Measurements from ENCODE around the gene FGF14. TPM values are rescaled to one million over a fixed set of nuclear protein-coding genes. Genes with fewer than 3 reads are reported as not detected.

FGF14 gene
- total RNA-seq, 1 experiment from 2014 or later, result 0.22 TPM

DNA sequence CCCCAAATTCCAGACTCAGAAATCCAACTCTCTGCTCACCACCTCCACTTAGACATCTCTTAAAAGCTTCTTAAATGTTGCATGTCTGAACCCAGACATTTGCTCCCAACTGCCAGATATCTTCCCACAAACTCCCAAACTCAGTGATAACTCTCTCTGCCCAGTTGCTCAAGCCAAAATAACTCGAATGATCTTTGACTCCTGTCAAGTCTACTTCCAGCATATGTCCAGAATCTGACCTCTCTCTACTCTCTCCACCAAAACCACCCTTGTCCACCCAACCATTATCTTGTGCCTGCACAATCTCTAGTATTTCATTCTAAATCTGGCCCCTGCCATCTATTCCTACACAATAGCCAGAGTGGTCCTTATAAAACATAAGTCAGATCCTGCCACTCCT is 99.3 kb downstream of the FGF14 start:
- Histone ChIP-seq H3K4ac (ENCODE audit: low read depth, low read length) (no peak overlapping the region), H3K14ac (ENCODE audit: insufficient read depth, low read length) (no peak overlapping the region), H2AFZ (ENCODE audit: low read length) (no peak overlapping the region), H3K23me2 (ENCODE audit: insufficient read length, low read depth, low read length, poor library complexity, severe bottlenecking) (no peaks in the 10 kb centered on the region), H2BK20ac (ENCODE audit: low read depth, low read length, poor library complexity, severe bottlenecking) (no peak overlapping the region), H3K9me3 (ENCODE audit: control insufficient read depth, low read depth, low read length) (no peaks in the 10 kb centered on the region), H4K8ac (replicated peaks; ENCODE audit: insufficient read length, low read depth, low read length) (no peak overlapping the region), H3K56ac (ENCODE audit: insufficient read length, low read depth, low read length) (no peak overlapping the region), H2BK5ac (ENCODE audit: insufficient read length, low read length) (no peak overlapping the region), H2AK5ac (ENCODE audit: insufficient read length, low read length) (no peak overlapping the region), H3K27ac (ENCODE audit: insufficient read length, low read depth, low read length) (no peak overlapping the region), H2BK120ac (ENCODE audit: low read depth, low read length, poor library complexity, severe bottlenecking) (no peak overlapping the region), H4K5ac (ENCODE audit: insufficient read length, low read depth, low read length) (no peak overlapping the region), H3K79me2 (ENCODE audit: insufficient read depth, low read length) (no peaks in the 10 kb centered on the region), H4K91ac (ENCODE audit: insufficient read length, low read depth, low read length) (no peak overlapping the region), H4K20me1 (ENCODE audit: control insufficient read depth, insufficient read depth, insufficient read length) (no peaks in the 10 kb centered on the region), H3K79me1 (ENCODE audit: insufficient read depth, low read depth, low read length, poor library complexity, severe bottlenecking) (no peaks in the 10 kb centered on the region), H3K27me3 (ENCODE audit: insufficient read depth, low read length) (no peaks in the 10 kb centered on the region), H3K9ac (ENCODE audit: extremely low read depth, insufficient read length, low read length) (no peak overlapping the region), H3K4me2 (ENCODE audit: insufficient read depth, insufficient read length, low read length) (no peak overlapping the region), H2BK12ac (ENCODE audit: insufficient read length, low read depth, low read length) (no peak overlapping the region), H3T11ph (ENCODE audit: low read length) (no peak overlapping the region), H3K4me1 (ENCODE audit: insufficient read depth, low read length) (no peaks in the 10 kb centered on the region), H3K23ac (ENCODE audit: insufficient read length, low read depth, low read length) (no peak overlapping the region), H3K18ac (ENCODE audit: insufficient read length, low read depth, low read length) (no peak overlapping the region), H2BK15ac (ENCODE audit: low read depth, low read length) (no peak overlapping the region)
- TF ChIP-seq, protein P1, sequence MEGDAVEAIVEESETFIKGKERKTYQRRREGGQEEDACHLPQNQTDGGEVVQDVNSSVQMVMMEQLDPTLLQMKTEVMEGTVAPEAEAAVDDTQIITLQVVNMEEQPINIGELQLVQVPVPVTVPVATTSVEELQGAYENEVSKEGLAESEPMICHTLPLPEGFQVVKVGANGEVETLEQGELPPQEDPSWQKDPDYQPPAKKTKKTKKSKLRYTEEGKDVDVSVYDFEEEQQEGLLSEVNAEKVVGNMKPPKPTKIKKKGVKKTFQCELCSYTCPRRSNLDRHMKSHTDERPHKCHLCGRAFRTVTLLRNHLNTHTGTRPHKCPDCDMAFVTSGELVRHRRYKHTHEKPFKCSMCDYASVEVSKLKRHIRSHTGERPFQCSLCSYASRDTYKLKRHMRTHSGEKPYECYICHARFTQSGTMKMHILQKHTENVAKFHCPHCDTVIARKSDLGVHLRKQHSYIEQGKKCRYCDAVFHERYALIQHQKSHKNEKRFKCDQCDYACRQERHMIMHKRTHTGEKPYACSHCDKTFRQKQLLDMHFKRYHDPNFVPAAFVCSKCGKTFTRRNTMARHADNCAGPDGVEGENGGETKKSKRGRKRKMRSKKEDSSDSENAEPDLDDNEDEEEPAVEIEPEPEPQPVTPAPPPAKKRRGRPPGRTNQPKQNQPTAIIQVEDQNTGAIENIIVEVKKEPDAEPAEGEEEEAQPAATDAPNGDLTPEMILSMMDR (conservative IDR thresholded peaks at IDR 0.05), result no peak
- WGBS (ENCODE audit: extremely low coverage, insufficient read length, low lambda C conversion rate), result no CpG with 5 or more reads among the region's 1 CpG
- no peak overlapping the region for H3K27ac Mint-ChIP-seq
- no peaks in the 10 kb centered on the region for H3K36me3 Mint-ChIP-seq (ENCODE audit: insufficient read depth in 1 of 3, low read depth in 3 of 3)
- no peak for DNase-seq
- H3K4me1 Mint-ChIP-seq, result no peaks in the 10 kb centered on the region
- no peak overlapping the region for H3K4me3 Mint-ChIP-seq
- no peaks in the 10 kb centered on the region; the same call in 1 of the 2 replicates for H3K27me3 Mint-ChIP-seq (ENCODE audit: low read depth)
- no peaks in the 10 kb centered on the region for H3K9me3 Mint-ChIP-seq

Measured in H9 (cell line).